ENCODE measurements around the gene NOTCH1. TPM values are rescaled to one million over a fixed set of nuclear protein-coding genes. Genes with fewer than 3 reads are reported as not detected.

Gene NOTCH1
- total and polyA plus RNA-seq, 2 of the 13 experiments (the other 11 are each of a cell fraction or from before 2014, with no cell fraction given) = 0.09 to 0.35 TPM

DNA sequence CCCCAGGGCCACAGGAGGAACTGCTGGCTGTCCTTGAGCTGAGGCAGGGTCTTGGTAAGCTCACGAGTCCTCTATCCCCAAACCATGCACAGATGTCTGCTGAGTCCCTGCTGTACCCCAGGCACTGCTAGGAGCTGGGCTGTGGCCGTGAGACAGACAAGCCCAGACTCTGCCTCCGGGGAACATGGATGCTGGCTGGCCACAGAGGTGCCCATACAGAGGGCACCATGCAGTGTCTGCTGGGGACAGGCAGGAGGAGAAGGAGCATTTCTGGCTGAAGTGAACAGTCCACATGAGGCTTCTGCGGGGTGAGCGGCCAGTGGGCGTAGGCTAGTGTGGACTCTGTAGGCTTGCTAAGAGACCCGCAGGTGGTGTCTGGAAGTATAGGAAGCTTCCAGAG, 58.2 kb downstream of the NOTCH1 start:
- 50% methylated on average over 3 of the region's 7 CpGs for WGBS (ENCODE audit: low lambda C conversion rate)
- Histone ChIP-seq H3K79me2 (ENCODE audit: insufficient read depth, low read length) (no peaks in the 10 kb centered on the region), H3K4me2 (ENCODE audit: low read depth, low read length) (no peak overlapping the region), H2AFZ (ENCODE audit: low read length) (no peak overlapping the region), H3K4me1 (ENCODE audit: insufficient read depth, low read length) (peaks cover 22% of the 10 kb centered on the region), H3K9ac (ENCODE audit: insufficient read depth, low read depth, low read length) (no peak overlapping the region), H3K9me3 (ENCODE audit: low read length) (no peaks in the 10 kb centered on the region), H3K36me3 (replicated peaks in 1 of 2; ENCODE audit: control insufficient read depth in 1 of 2, insufficient read depth in 2 of 2, low read length in 2 of 2) (no peaks in the 10 kb centered on the region), H3K4me3 (replicated peaks in 1 of 3; ENCODE audit: insufficient read depth in 1 of 3, low read depth in 2 of 3, low read length in 3 of 3) (no peak overlapping the region), H3K27ac (ENCODE audit: extremely low read length, insufficient read depth, low read length) (no peak overlapping the region), H4K20me1 (ENCODE audit: insufficient read depth, low read length) (peaks cover 5% of the 10 kb centered on the region; the same call in 1 of the 2 replicates), H3K27me3 (ENCODE audit: control insufficient read depth in 1 of 2, insufficient read depth in 2 of 2, low read length in 2 of 2) (peaks cover 19 to 41% of the 10 kb centered on the region in 2 experiments; a peak in 4 of 5 replicates)
- intact Hi-C loops (cut with micrococcal nuclease; ENCODE audit: unreplicated experiment) = no loop called here
- no peak for ATAC-seq
- in situ Hi-C loops (cut with HindIII; ENCODE audit: extremely low pct_ligation_motif_present, low pct_unique_long_range_greater_than_20kb) = no loop called here
- POLR2A ChIA-PET = interaction anchor here (1.5 kb wide), 1 partner anchor 139 kb away, joined by 5 read pairs; no protein-coding TSS in a partner anchor
- no peak for DNase-seq (ENCODE audit: low spot score)
- no TSS peak for BruUV-seq (replicated peaks)
- CTCF ChIA-PET (ENCODE audit: low intra/inter-chr PET ratio, low total read pairs) = interaction anchor here (1.1 to 7.9 kb wide), 2 partner anchors 143 to 206 kb away, joined by 4 to 101 read pairs; no protein-coding TSS in a partner anchor
- no peak for FAIRE-seq
- TF ChIP-seq REPIN1 (CRISPR knock-in tag; IDR thresholded peaks at IDR 0.05; ENCODE audit: borderline replicate concordance, low read depth) (no peak), ZFP41 (CRISPR knock-in tag; IDR thresholded peaks at IDR 0.05; ENCODE audit: borderline replicate concordance) (no peak), ZNF17 (CRISPR knock-in tag; IDR thresholded peaks at IDR 0.05) (no peak), CEBPG (CRISPR knock-in tag; IDR thresholded peaks at IDR 0.05) (no peak), FOXC1 (CRISPR knock-in tag; IDR thresholded peaks at IDR 0.05; ENCODE audit: borderline replicate concordance) (no peak), SYNCRIP (IDR thresholded peaks at IDR 0.05; ENCODE audit: insufficient read depth, low read depth, low read length) (no peak), ZNF761 (CRISPR knock-in tag; conservative IDR thresholded peaks at IDR 0.05) (no peak), SMARCC2 (IDR thresholded peaks at IDR 0.05) (no peak), POLR2G (IDR thresholded peaks at IDR 0.05; ENCODE audit: low read depth, low read length) (no peak)
- TF ChIP-seq, protein P1, sequence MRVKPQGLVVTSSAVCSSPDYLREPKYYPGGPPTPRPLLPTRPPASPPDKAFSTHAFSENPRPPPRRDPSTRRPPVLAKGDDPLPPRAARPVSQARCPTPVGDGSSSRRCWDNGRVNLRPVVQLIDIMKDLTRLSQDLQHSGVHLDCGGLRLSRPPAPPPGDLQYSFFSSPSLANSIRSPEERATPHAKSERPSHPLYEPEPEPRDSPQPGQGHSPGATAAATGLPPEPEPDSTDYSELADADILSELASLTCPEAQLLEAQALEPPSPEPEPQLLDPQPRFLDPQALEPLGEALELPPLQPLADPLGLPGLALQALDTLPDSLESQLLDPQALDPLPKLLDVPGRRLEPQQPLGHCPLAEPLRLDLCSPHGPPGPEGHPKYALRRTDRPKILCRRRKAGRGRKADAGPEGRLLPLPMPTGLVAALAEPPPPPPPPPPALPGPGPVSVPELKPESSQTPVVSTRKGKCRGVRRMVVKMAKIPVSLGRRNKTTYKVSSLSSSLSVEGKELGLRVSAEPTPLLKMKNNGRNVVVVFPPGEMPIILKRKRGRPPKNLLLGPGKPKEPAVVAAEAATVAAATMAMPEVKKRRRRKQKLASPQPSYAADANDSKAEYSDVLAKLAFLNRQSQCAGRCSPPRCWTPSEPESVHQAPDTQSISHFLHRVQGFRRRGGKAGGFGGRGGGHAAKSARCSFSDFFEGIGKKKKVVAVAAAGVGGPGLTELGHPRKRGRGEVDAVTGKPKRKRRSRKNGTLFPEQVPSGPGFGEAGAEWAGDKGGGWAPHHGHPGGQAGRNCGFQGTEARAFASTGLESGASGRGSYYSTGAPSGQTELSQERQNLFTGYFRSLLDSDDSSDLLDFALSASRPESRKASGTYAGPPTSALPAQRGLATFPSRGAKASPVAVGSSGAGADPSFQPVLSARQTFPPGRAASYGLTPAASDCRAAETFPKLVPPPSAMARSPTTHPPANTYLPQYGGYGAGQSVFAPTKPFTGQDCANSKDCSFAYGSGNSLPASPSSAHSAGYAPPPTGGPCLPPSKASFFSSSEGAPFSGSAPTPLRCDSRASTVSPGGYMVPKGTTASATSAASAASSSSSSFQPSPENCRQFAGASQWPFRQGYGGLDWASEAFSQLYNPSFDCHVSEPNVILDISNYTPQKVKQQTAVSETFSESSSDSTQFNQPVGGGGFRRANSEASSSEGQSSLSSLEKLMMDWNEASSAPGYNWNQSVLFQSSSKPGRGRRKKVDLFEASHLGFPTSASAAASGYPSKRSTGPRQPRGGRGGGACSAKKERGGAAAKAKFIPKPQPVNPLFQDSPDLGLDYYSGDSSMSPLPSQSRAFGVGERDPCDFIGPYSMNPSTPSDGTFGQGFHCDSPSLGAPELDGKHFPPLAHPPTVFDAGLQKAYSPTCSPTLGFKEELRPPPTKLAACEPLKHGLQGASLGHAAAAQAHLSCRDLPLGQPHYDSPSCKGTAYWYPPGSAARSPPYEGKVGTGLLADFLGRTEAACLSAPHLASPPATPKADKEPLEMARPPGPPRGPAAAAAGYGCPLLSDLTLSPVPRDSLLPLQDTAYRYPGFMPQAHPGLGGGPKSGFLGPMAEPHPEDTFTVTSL (CRISPR knock-in tag; IDR thresholded peaks at IDR 0.05; ENCODE audit: borderline replicate concordance) = no peak
- TF ChIP-seq, protein P2, sequence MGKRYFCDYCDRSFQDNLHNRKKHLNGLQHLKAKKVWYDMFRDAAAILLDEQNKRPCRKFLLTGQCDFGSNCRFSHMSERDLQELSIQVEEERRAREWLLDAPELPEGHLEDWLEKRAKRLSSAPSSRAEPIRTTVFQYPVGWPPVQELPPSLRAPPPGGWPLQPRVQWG (CRISPR knock-in tag; IDR thresholded peaks at IDR 0.05; ENCODE audit: borderline replicate concordance, low read depth) = no peak
- TF ChIP-seq, protein P3, sequence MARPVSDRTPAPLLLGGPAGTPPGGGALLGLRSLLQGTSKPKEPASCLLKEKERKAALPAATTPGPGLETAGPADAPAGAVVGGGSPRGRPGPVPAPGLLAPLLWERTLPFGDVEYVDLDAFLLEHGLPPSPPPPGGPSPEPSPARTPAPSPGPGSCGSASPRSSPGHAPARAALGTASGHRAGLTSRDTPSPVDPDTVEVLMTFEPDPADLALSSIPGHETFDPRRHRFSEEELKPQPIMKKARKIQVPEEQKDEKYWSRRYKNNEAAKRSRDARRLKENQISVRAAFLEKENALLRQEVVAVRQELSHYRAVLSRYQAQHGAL (CRISPR knock-in tag; IDR thresholded peaks at IDR 0.05; ENCODE audit: not compliant biosample characterization) = no peak
- TF ChIP-seq, protein P4, sequence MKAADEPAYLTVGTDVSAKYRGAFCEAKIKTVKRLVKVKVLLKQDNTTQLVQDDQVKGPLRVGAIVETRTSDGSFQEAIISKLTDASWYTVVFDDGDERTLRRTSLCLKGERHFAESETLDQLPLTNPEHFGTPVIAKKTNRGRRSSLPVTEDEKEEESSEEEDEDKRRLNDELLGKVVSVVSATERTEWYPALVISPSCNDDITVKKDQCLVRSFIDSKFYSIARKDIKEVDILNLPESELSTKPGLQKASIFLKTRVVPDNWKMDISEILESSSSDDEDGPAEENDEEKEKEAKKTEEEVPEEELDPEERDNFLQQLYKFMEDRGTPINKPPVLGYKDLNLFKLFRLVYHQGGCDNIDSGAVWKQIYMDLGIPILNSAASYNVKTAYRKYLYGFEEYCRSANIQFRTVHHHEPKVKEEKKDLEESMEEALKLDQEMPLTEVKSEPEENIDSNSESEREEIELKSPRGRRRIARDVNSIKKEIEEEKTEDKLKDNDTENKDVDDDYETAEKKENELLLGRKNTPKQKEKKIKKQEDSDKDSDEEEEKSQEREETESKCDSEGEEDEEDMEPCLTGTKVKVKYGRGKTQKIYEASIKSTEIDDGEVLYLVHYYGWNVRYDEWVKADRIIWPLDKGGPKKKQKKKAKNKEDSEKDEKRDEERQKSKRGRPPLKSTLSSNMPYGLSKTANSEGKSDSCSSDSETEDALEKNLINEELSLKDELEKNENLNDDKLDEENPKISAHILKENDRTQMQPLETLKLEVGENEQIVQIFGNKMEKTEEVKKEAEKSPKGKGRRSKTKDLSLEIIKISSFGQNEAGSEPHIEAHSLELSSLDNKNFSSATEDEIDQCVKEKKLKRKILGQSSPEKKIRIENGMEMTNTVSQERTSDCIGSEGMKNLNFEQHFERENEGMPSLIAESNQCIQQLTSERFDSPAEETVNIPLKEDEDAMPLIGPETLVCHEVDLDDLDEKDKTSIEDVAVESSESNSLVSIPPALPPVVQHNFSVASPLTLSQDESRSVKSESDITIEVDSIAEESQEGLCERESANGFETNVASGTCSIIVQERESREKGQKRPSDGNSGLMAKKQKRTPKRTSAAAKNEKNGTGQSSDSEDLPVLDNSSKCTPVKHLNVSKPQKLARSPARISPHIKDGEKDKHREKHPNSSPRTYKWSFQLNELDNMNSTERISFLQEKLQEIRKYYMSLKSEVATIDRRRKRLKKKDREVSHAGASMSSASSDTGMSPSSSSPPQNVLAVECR (CRISPR knock-in tag; IDR thresholded peaks at IDR 0.05; ENCODE audit: borderline replicate concordance) = no peak
